PC-9 (cell line): ENCODE measurements around the gene TFE3. TPM values are rescaled to one million over a fixed set of nuclear protein-coding genes. Genes with fewer than 3 reads are reported as not detected.

Experiments
- BruUV-seq: library from RNA; stranded (reverse); fragments of 400-500 nt; replicated peaks from 2 replicates; lab custom pipeline; 2021; lab: Mats Ljungman, UMichigan
- CTCF ChIA-PET: fragments of 300-600 bp; sonication (Branson Sonifier 250); formaldehyde crosslinking; loops from one replicate; lab custom pipeline; 2022; ENCODE audit warnings: antibody characterized with exemption; lab: Charles Lee
- POLR2A ChIA-PET: fragments of 300-600 bp; sonication (Branson Sonifier 250); formaldehyde crosslinking; loops from one replicate; lab custom pipeline; 2022; ENCODE audit warnings: antibody characterized with exemption; ENCODE audit not compliant: unreplicated experiment; lab: Charles Lee
- DNase-seq, 2 experiments: peaks; one replicate each; pipeline versions ENCODE4 v3.0.0 to v3.0.0-alpha.2; 2015 to 2022; ENCODE audit warnings: mixed read lengths in 1 of 2
- H2AFZ ChIP-seq: fragments of 200-600 bp; sonication (generic); 2 replicates; pipeline ENCODE4 v1.8.1; 2017; ENCODE audit warnings: antibody characterized with exemption
- H3F3A ChIP-seq: fragments of 200-600 bp; sonication (generic); 2 replicates; pipeline ENCODE4 v1.8.1; 2017; ENCODE audit warnings: antibody characterized with exemption, mild to moderate bottlenecking, low read depth; ENCODE audit not compliant: insufficient read depth
- H3K27ac ChIP-seq: fragments of 200-600 bp; sonication (generic); 2 replicates; pipeline ENCODE4 v1.6.1; 2016; ENCODE audit warnings: mixed run types
- H3K27me3 ChIP-seq: fragments of 200-600 bp; sonication (generic); 2 replicates; pipeline ENCODE4 v1.6.1; 2016; ENCODE audit warnings: low read depth, mixed run types; ENCODE audit not compliant: insufficient read depth
- H3K36me3 ChIP-seq: fragments of 200-600 bp; sonication (generic); 2 replicates; pipeline ENCODE4 v1.6.1; 2016; ENCODE audit warnings: low read depth, mixed run types
- H3K4me1 ChIP-seq: fragments of 200-600 bp; sonication (generic); replicated peaks from 2 replicates; pipeline ENCODE4 v1.6.1; 2016; ENCODE audit warnings: mixed run types; ENCODE audit not compliant: insufficient read depth
- H3K4me2 ChIP-seq: fragments of 200-600 bp; sonication (generic); 2 replicates; pipeline ENCODE4 v1.6.1; 2017; ENCODE audit warnings: mixed run types
- H3K4me3 ChIP-seq: fragments of 200-600 bp; sonication (generic); 2 replicates; pipeline ENCODE4 v1.6.1; 2016; ENCODE audit warnings: mixed run types
- H3K79me2 ChIP-seq: fragments of 200-600 bp; sonication (generic); 2 replicates; pipeline ENCODE4 v1.6.1; 2017; ENCODE audit warnings: low read depth, mixed run types
- H3K9me2 ChIP-seq: fragments of 200-600 bp; sonication (generic); 2 replicates; pipeline ENCODE4 v1.8.1; 2017; ENCODE audit warnings: mild to moderate bottlenecking; ENCODE audit not compliant: insufficient read depth
- H3K9me3 ChIP-seq: fragments of 200-600 bp; sonication (generic); 2 replicates; pipeline ENCODE4 v1.8.1; 2016; ENCODE audit warnings: low read depth; ENCODE audit not compliant: insufficient read depth
- H4K20me1 ChIP-seq: fragments of 200-600 bp; sonication (generic); 2 replicates; pipeline ENCODE4 v1.8.1; 2017; ENCODE audit not compliant: insufficient read depth
- EZH2 ChIP-seq: fragments of 200-600 bp; sonication (generic); IDR thresholded peaks from 2 replicates; pipeline ENCODE4 v1.8.0; 2017; ENCODE audit warnings: antibody characterized with exemption, low read depth
- intact Hi-C: fragments of 100-400 bp; cut with micrococcal nuclease; formaldehyde crosslinking; loops from one replicate; pipeline ENCODE4 v1.10.0; 2022; ENCODE audit not compliant: unreplicated experiment
- total RNA-seq: library from RNA; stranded (reverse); gene quantifications from 2 replicates; pipeline ENCODE4 v1.2.3, GENCODE V29; 2021
- TF ChIP-seq, protein P1 (sequence below): fragments of 200-600 bp; sonication (generic); conservative IDR thresholded peaks from 2 replicates; pipeline ENCODE4 v1.6.1; 2017; ENCODE audit warnings: mixed run types, antibody characterized with exemption, mild to moderate bottlenecking, moderate library complexity

Gene TFE3
- total RNA-seq, 1 experiment from 2014 or later, result 33.7 TPM

DNA sequence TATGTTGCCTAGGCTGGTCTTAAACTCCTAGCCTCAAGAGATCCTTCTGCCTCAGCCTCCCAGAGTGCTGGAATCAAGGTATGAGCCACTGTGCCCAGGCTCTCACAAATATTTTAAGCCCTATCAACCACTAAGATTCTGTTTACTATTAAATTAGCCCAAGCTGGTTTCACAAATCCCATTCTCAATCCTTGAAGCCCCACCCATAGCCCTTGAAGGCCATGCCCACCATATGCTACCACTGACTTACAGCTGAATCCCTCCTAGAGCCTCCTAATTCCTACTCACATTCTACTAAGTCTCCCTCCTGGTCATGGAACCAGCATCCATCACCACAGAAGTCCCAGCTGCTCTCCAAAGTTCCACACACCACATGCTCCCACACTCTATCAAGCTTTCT lies 50.8 kb downstream of the TFE3 start:
- intact Hi-C loops, result no loop called here
- H3K4me2 ChIP-seq, result no peak overlapping the region
- no peak overlapping the region for H2AFZ ChIP-seq
- no peaks in the 10 kb centered on the region for H3K27me3 ChIP-seq
- H4K20me1 ChIP-seq, result no peaks in the 10 kb centered on the region
- no peaks in the 10 kb centered on the region for H3K4me1 ChIP-seq
- ChIA-PET POLR2A (no interaction called here), CTCF (no interaction called here)
- H3K36me3 ChIP-seq, result no peaks in the 10 kb centered on the region
- H3K79me2 ChIP-seq, result no peaks in the 10 kb centered on the region
- no peak for DNase-seq
- no peak overlapping the region for H3K4me3 ChIP-seq
- TF ChIP-seq, protein P1, sequence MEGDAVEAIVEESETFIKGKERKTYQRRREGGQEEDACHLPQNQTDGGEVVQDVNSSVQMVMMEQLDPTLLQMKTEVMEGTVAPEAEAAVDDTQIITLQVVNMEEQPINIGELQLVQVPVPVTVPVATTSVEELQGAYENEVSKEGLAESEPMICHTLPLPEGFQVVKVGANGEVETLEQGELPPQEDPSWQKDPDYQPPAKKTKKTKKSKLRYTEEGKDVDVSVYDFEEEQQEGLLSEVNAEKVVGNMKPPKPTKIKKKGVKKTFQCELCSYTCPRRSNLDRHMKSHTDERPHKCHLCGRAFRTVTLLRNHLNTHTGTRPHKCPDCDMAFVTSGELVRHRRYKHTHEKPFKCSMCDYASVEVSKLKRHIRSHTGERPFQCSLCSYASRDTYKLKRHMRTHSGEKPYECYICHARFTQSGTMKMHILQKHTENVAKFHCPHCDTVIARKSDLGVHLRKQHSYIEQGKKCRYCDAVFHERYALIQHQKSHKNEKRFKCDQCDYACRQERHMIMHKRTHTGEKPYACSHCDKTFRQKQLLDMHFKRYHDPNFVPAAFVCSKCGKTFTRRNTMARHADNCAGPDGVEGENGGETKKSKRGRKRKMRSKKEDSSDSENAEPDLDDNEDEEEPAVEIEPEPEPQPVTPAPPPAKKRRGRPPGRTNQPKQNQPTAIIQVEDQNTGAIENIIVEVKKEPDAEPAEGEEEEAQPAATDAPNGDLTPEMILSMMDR, result no peak
- TF ChIP-seq EZH2, result no peak
- no peak overlapping the region for H3K27ac ChIP-seq
- BruUV-seq, result no TSS peak
- no peaks in the 10 kb centered on the region for H3K9me3 ChIP-seq
- H3K9me2 ChIP-seq, result no peaks in the 10 kb centered on the region
- H3F3A ChIP-seq, result no peaks in the 10 kb centered on the region

DNA sequence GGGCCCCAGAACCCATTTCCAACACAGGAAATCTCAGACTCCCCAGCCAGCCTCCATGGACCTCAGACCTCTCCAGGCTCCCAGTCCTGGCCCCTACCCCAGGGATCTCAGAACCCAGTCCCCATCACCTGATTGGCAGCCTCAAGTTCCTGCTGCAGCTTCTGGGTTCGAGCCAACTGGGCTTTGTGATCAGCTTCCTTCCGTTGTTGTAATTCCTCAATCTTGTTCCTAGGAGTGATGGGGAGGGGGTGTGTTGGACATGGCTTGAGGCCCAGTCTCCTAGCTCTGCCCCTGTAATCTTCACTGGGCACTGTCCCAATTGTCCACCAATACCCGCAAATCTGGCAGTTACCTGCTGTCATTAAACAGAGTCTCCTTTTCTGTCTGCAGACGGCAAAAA lies 53.7 kb downstream of the TFE3 start:
- Histone ChIP-seq H3K36me3 (no peaks in the 10 kb centered on the region), H3K4me2 (no peak overlapping the region), H3K9me3 (no peaks in the 10 kb centered on the region), H3K4me1 (no peaks in the 10 kb centered on the region), H4K20me1 (no peaks in the 10 kb centered on the region), H3K4me3 (no peak overlapping the region), H3K27ac (no peak overlapping the region), H3K9me2 (no peaks in the 10 kb centered on the region), H3K79me2 (no peaks in the 10 kb centered on the region), H2AFZ (no peak overlapping the region), H3F3A (no peaks in the 10 kb centered on the region), H3K27me3 (no peaks in the 10 kb centered on the region)
- DNase-seq, result no peak
- BruUV-seq, result no TSS peak
- POLR2A ChIA-PET, result no interaction called here
- TF ChIP-seq, protein P1, result no peak
- TF ChIP-seq EZH2, result no peak
- CTCF ChIA-PET, result no interaction called here
- intact Hi-C loops, result no loop called here

DNA sequence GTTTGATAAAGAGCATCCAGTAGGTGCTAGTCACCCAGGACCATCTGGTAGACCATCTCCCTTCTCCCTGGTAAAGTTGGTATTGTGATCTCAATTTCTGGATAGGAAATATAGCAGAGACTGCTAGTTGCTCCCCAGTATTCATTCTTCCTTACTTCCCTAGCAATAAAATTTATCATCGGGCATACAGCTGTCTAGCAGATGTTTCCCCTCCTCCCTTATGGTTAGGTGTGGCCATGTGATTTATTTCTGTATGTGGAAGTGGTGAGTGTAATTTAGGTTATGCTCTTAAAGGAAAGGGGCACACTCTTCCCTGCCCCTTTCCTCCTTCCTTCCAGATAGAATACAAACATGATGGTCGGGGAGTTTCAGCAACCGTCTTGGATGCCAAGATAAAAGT lies 59.3 kb downstream of the TFE3 start:
- Histone ChIP-seq H3K4me2 (no peak overlapping the region), H3K27ac (no peak overlapping the region), H3K79me2 (no peaks in the 10 kb centered on the region), H3K4me1 (no peaks in the 10 kb centered on the region), H2AFZ (no peak overlapping the region), H3K4me3 (no peak overlapping the region), H3K9me2 (no peaks in the 10 kb centered on the region), H4K20me1 (no peaks in the 10 kb centered on the region), H3K9me3 (no peaks in the 10 kb centered on the region), H3K27me3 (no peaks in the 10 kb centered on the region), H3F3A (no peaks in the 10 kb centered on the region), H3K36me3 (no peaks in the 10 kb centered on the region)
- no TSS peak for BruUV-seq
- TF ChIP-seq EZH2, result no peak
- TF ChIP-seq, protein P1, result no peak
- CTCF ChIA-PET, result no interaction called here
- DNase-seq, result no peak
- intact Hi-C loops, result no loop called here
- POLR2A ChIA-PET, result no interaction called here
